Skin epidermis (tissue), 12 donors: ENCODE data around the gene SIX2.
"Not testable (repeated sequence)": the region's sequence is repeated elsewhere in the genome, so short reads cannot be mapped to it uniquely, and the experiment has no call there.

ENCODE experiments used
- H3K27ac ChIP-seq, 21 experiments: fragments of 200-600 bp; sonication (generic) in 11 of 21; one replicate each; pipeline ENCODE4 v1.5.0; 2020; ENCODE audit warnings: mild to moderate bottlenecking in 3 of 21, inconsistent platforms in 2 of 21, moderate library complexity in 2 of 21
- H3K4me3 ChIP-seq, 7 experiments: fragments of 200-600 bp; sonication (generic) in 2 of 7; one replicate each; pipeline ENCODE4 v1.5.0; 2020; ENCODE audit warnings: inconsistent platforms in 2 of 7, mild to moderate bottlenecking in 2 of 7, moderate library complexity in 1 of 7

SIX2 gene

DNA sequence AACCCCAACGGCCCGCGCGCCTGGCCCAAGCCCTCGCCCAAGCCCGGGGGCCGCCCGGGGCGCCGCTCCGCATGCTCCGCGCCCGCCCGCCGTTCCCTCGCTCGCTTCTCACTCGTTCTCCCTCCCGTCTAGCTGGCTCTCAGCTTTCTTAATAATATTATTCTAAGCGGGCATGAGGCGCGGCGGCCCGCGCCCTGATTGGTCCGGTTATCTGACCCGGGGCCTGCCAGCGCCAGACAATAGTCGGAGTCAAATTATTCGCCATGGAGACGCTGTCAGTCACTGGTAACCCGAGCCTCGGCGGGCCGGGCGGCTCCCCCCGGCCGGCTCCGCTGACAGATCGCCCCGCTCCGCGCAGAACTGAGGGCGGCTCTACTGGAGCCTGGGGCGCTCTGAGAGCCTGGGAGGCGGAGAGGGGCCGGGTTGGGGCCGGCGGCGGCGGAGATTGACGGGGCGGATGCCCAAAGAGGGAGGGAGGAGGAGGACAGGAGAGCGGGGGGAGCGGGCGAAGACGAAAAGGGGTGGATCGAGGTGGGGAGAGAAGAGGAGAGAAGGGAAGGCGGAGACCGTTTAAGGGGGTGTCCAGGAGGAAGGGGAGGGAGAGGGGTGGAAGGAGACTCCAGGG lies at the start of gene SIX2:
Gene SIX2, minus strand, starts transcription at position 150 of the 625 bp plus-strand sequence. CDS start 342 bp downstream, outside the sequence.
- Histone ChIP-seq H3K4me3 (peak within 1 kb of the TSS; percentile 20 to 47 (median 29)), H3K27ac (peak within 1 kb of the TSS in 20 of 21 experiments; percentile 22 to 72 (median 58))

- H3K4me3 ChIP-seq: no peak overlapping the region
- H3K27ac ChIP-seq: no peak overlapping the region
These were observed 45.9 kb upstream of the SIX2 start for GRCh38 chr2:45055162-45055605.

GRCh38 chr2:45053966-45054365 lies 44.7 kb upstream of the SIX2 start:
- no peak overlapping the region for H3K4me3 ChIP-seq
- no peak overlapping the region for H3K27ac ChIP-seq

DNA sequence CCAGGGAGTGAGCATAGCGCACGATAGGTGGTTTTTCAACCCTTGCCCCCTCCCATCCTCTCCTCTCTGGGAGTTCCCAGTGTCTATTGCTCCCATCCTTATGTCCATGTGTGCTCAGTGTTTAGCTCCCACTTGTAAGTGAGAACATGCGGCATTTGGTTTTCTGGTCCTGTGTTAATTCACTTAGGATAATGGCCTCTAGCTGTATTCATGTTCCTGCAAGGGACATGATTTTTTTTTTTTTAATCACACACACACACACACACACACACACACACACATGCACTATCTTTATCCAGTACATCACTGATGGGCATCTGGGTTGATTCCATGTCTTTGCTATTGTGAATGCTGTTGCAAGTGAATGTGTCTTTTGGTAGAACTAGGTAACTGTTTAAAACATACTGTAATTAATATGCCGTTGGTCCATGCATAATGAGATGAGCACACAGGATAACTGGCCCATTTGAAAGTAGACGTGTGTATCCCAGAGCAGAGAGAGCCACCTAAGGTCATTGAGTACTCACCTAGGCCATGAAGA lies 43.2 kb upstream of the SIX2 start:
- no peak overlapping the region for H3K27ac ChIP-seq
- no peak overlapping the region for H3K4me3 ChIP-seq

GRCh38 chr2:45049569-45050336 lies 40.5 kb upstream of the SIX2 start:
- Histone ChIP-seq H3K27ac (no peak overlapping the region), H3K4me3 (no peak overlapping the region)

DNA sequence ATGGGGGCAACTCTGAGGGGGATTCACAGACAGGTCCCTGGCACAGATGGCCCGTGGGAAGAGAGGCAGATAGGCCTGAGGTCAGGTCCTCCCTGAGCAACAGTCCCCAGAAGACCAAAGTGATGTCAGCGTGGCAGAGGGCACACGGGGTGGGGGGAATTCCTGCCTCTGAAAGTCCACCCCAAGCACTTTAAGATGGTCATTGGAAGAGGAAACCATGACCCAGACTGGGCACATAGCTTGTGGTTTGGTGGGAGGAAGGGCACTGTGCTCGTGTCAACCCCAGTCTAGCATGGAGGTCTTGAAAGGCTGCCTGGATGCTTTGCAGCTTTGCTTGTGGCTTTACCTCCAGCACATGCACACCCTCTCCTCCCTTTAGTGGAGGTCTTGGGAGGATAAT lies 38.0 kb upstream of the SIX2 start:
- H3K4me3 ChIP-seq: no peak overlapping the region

GRCh38 chr2:45046786-45047185 lies 37.5 kb upstream of the SIX2 start:
- Histone ChIP-seq H3K4me3 (no peak overlapping the region), H3K27ac (no peak overlapping the region)

More for the DNA sequence above, 38.0 kb upstream of the SIX2 start:
- no peak overlapping the region for H3K27ac ChIP-seq

GRCh38 chr2:45045706-45046105 lies 36.5 kb upstream of the SIX2 start:
- H3K27ac ChIP-seq: no peak overlapping the region
- H3K4me3 ChIP-seq: no peak overlapping the region

- Histone ChIP-seq H3K4me3 (no peak overlapping the region), H3K27ac (no peak overlapping the region)
These were observed 35.7 kb upstream of the SIX2 start for GRCh38 chr2:45044916-45045315.

- no peak overlapping the region for H3K27ac ChIP-seq
- H3K4me3 ChIP-seq: no peak overlapping the region
These were observed 33.9 kb upstream of the SIX2 start for GRCh38 chr2:45043174-45043573.

DNA sequence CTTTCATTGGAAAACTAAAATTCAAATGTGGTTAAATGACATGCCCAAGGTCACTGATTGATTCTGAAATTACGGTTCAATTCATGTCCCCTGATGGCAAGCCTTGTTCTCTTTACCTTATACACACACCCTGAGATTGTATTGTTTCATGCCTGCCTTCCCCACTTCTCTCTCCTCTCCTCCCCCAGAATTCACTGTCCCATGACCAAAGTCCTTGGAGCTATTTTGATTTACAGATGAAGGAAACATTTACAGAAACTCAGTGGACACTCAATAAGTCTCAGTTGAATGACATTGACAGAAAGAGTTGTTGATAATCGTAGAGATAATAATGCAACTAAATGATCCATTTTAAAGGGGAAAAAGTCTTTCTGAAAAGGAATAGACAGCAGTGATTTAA lies 33.1 kb upstream of the SIX2 start:
- Histone ChIP-seq H3K4me3 (no peak overlapping the region), H3K27ac (no peak overlapping the region)

GRCh38 chr2:45040786-45041185 lies 31.5 kb upstream of the SIX2 start:
- H3K27ac ChIP-seq: no peak overlapping the region
- no peak overlapping the region for H3K4me3 ChIP-seq

DNA sequence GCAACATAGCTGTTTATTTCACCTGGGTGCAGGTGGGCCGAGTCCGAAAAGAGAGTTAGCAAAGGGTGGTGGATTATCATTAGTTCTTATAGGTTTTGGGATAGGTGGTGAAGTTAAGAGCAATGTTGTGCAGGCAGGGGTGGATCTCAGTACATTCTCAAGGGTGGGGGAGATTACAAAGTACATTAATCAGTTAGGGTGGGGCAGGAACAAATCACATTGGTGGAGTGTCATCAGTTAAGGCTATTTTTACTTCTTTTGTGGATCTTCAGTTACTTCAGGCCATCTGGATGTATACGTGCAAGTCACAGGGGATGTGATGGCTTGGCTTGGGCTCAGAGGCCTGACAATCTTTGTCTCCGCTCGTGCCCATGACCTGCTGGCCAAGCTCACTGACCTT lies 30.6 kb upstream of the SIX2 start:
- H3K27ac ChIP-seq, H3K4me3 ChIP-seq: not testable (repeated sequence)

- not testable (repeated sequence) for H3K27ac ChIP-seq, H3K4me3 ChIP-seq
These were observed 29.6 kb upstream of the SIX2 start for GRCh38 chr2:45038861-45039260.

DNA sequence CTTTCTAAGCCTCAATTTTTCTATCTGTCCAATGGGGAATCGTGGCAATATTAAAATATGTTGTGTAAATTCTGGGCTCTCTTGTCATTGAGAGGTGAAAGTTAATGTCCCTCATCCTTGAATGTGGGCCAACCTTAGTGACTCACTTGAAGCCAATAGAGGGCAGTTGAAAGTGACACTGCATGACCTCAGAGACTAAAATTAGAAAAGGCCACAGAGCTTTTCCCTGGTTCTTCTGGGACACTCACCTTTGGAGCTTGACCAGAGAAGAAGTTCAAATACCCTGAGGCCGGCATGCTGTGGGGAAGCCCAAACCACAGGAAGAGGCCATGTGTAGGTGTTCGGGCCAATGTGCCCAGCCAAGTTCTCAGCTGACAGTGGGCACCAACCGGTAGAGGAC lies 24.1 kb upstream of the SIX2 start:
- Histone ChIP-seq H3K4me3 (no peak overlapping the region), H3K27ac (no peak overlapping the region)

GRCh38 chr2:45031028-45031427 lies 21.8 kb upstream of the SIX2 start:
- Histone ChIP-seq H3K4me3 (no peak overlapping the region), H3K27ac (no peak overlapping the region)

GRCh38 chr2:45030553-45030952 lies 21.3 kb upstream of the SIX2 start:
- Histone ChIP-seq H3K4me3 (no peak overlapping the region), H3K27ac (no peak overlapping the region)

- Histone ChIP-seq H3K27ac (no peak overlapping the region), H3K4me3 (no peak overlapping the region)
These were observed 20.0 kb upstream of the SIX2 start for GRCh38 chr2:45029215-45029614.

- no peak overlapping the region for H3K27ac ChIP-seq
These were observed 19.0 kb upstream of the SIX2 start for GRCh38 chr2:45028276-45028675.

GRCh38 chr2:45026924-45027450 lies 17.7 kb upstream of the SIX2 start:
- H3K27ac ChIP-seq: no peak overlapping the region
- no peak overlapping the region for H3K4me3 ChIP-seq

More at GRCh38 chr2:45028276-45028675, 19.0 kb upstream of the SIX2 start:
- no peak overlapping the region for H3K4me3 ChIP-seq
